Posterior cingulate gyrus (tissue), 11 donors: ENCODE measurements around the gene TAF1B.

Experiments used
- DNase-seq, 10 donors: peaks; one replicate each; pipeline versions ENCODE4 v3.0.0 to v3.0.0-alpha.2; 2020 to 2021; ENCODE audit warnings: mixed read lengths in 3 of 10
- intact Hi-C: fragments of 100-400 bp; cut with DNase I; formaldehyde crosslinking; loops from one replicate; pipeline ENCODE4 v1.15.1; 2023

The TAF1B gene

DNA sequence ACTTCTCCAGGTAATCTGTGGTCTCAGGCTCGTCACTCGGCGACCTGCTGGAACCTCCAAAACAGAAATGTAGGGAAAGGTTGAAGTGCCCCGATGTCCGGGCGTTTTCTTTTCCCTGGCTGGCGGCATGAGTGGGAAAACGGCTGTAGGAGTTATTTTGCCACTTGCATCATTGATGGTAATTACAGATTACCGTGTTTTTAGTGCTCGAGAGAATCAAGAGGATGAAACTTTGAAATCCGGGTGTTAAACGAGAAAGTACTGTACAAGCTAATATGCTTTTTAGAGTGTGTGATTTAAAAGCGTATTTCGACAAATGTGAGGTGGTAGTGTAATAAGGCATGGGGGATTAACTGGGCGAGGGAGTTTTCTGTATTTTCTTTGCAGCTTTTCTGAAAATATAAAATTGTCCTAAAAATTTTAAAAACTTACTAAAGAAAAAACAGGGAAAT lies 109.0 kb downstream of the TAF1B start:
- DNase-seq: no peak
- intact Hi-C loops: loop anchor here (5.0 kb wide), 1 partner anchor 110 kb away; the partner anchor contains the start of gene TAF1B

DNA sequence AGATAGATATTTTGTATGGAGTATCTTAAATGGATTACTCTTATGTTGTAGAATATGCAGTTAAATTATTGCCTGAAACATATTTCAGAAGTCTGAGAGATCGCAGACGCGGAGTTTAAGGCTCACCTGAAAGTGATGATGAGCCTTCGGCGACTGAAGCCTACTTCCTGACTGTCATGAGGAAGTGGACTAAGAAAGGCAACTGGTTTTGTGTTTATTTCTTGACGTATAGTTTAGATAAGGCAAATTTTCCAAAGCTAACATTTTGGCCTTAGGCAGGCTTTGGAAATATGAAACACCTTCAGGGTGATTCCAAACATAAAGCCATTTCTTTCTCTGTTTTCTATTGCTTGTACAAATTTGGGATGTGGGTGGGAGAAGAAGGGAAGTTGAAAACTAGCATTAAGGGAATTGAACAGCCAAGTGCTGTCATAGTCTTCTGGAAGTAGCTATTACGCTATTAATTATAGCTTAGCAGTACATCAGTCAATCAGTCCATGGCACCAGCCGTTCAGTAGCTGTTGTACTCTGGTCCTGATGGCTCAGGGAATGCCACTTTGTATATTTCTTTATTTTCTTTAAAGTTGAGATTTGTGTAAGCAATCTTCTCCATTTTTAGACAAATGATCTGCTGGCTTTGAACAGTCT lies 109.7 kb downstream of the TAF1B start:
- intact Hi-C loops: loop anchor here (5.0 kb wide), 1 partner anchor 111 kb away; the partner anchor contains the start of gene TAF1B

DNA sequence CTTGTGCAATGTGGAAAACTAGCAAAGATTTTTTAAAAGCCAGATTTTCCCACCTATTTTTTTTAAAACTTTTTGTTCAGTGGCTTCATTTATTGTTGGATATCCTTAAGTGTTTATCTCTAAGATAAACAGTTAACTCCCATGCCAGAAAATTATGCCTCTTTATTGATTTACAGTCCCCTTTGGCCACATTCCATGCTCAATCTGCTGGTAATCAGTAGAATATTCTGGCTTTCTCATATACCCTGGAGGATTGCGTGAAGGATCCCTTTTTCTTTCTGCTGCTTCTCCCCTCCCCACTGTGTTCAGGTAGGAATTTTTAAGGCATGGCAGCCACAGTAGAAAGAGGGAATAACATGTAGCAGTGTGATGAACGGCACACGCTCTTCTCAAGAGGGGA lies 110.9 kb downstream of the TAF1B start:
- intact Hi-C loops: loop anchor here (5.0 kb wide), 1 partner anchor 112 kb away; the partner anchor contains the start of gene TAF1B
- no peak for DNase-seq

More for the DNA sequence above, 109.7 kb downstream of the TAF1B start:
- no peak for DNase-seq

DNA sequence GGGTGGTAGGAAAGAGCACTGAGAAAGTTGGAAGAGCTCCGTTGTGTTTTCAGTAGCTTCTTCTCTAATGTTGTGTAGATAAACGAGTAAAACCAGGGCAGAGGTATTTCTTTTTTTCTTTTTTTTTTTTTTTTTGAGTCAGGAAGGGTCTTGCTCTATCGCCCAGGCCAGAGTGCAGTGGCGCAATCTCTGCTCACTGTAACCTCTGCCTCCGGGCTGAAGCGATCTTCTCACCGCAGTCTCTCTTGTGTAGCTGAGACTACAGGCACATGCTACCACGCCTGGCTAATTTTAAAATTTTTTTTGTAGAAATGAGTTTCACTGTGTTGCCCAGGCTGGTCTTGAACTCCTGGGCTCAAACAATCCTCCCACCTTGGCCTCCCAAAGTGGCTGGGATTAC lies 114.8 kb downstream of the TAF1B start:
- DNase-seq: no peak
- intact Hi-C loops: no loop called here

DNA sequence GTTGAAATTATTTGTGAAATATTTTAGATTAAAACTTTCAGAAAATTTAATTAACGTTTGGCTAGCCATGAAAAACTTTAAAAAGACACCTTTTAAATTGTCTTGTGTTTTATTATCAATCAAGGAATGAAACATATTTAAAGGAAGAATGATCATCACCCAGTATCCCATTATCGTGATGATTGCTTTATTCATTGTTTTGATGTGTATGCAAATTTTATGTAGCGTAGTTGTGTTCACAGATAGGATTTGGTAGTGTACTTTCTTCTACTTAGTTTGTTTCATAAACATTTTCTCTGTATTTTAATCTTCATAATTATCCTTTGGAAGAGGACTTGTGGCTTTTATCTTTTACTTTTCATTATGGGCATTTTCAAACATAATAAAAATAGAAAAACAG lies 116.0 kb downstream of the TAF1B start:
- intact Hi-C loops: no loop called here
- DNase-seq: no peak

DNA sequence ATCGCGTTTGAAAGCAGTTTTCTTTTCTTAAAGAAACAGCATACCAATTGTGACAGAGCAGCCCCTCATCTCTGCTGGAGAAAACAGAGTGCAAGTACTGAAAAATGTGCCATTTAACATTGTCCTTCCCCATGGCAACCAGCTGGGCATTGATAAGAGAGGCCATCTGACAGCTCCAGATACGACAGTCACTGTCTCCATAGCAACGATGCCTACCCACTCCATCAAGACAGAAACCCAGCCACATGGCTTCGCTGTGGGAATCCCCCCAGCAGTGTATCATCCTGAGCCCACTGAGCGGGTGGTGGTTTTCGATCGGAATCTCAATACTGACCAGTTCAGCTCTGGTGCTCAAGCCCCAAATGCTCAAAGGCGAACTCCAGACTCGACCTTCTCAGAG lies 117.7 kb downstream of the TAF1B start:
- intact Hi-C loops: no loop called here
- peak in 1 of 10 donors; percentile 22 for DNase-seq

DNA sequence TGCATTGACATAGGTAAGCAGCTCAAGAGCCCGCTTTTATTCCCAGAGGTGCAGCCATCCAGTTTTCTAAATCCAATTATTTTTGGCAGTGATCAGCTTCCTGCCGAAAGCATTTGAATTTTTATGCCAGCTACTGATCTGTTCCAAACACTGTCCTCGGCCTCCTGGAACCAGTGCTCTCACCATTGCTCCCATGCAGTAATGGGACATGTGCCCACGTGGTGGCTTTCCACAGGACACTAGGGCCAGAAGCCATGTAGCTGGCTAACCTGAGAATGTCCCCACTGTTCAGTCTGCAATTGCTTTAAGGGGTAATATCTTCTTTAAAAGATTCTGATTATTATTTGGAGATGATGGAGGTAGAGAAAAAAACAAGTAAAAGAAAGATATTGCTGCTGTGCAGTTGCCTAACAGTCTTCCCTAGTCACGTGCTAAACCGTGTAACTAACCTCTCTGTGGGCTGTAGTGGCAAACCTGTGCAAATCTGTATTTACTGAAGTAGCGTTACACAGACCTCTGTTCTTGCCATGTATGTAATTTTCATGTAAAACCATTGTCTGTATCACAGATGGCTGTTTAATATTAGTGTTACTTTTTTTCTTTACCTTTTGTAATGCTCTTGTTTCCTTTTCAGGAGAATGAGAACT lies 121.2 kb downstream of the TAF1B start:
- intact Hi-C loops: no loop called here
- DNase-seq: no peak

DNA sequence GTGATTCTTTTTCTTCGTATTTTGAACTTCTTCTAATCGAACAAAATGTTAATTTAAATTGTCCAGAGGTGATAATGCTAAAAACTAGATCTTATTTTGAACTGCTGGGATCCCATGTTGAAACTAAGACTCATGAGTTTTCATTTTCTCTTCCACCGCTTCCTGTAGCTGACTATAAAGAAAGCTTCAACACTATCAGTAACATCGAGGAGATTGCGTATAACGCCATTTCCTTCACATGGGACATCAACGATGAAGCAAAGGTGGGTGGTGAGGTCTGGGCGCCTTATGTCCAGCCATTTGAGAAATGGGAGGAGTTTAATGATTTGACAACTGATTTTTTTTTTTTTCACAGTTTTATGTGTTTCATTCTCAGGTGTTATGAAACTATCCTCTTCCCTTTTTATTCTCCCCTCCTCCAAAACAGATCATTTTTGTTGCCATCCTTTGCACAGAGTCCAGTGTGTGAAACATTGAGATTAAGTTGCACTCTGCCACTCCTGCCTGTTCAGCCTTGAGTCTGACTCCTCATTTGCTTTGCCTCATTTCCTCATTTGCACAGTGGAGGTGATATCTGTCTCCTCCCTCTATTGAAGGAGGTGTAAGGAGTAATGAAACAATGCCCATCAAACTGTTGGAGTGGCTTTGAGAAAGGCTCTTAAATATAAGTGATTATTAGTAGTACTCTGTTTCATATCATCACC lies 122.0 kb downstream of the TAF1B start:
- intact Hi-C loops: no loop called here
- no peak for DNase-seq

DNA sequence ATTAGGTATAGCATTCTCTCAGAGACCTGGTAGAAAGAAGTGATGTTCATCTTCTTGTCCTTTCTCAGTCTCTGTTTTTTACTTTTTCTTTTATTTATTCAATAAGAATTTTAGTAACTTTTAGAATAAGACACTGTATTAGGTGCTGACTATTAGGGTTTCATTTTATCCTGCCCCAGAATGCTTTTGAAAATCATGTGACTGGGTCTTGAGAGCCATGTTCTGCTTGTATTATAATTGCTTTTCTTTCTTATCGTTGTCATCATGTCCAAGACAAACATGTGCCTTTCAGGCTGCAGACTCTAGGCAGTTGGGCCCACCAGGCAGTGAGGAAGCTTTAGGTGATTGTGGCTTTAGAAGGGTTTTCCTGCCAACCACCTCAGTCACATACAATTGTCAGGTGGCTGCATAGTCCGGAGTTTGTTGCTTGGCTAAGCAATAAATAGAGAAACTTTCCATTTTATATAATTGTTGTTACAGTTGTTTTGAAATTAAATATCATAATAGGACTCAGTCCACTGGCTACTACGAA lies 123.3 kb downstream of the TAF1B start:
- intact Hi-C loops: no loop called here
- DNase-seq: no peak

DNA sequence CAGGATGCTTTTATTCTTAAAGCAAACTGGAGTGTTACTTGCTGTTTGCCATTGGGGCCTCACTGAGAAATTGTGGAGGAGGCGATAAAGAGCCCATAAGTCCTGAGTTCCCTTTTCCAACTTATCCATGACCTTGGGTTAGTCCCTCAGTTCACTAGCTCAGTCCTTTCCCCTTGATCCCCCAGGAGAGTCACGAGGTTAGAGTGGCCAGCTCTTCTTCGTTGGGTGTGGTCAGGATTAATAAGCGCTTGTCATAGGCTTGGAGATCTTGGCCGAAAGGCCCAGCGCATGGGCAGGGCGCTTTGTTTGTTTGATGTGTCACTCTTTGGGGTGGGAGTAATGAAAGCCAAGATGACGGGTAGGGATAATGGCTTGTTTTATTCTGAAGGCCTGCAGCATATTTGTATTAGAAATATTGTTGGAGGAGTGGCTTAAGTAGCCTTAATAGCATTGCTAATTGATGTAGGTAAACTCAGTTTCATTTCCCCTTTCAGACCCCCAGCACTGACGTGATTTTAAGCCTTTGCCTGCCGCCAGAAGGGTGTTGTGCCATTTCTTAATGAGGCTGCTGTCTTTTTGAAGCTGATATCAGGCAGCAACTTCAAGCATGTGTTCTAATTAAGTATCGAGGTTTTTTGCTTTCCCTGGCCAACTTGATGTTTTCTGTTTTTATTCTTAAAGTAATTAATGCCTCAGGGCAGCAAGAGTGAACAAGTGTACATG lies 123.9 kb downstream of the TAF1B start:
- DNase-seq: no peak
- intact Hi-C loops: no loop called here

DNA sequence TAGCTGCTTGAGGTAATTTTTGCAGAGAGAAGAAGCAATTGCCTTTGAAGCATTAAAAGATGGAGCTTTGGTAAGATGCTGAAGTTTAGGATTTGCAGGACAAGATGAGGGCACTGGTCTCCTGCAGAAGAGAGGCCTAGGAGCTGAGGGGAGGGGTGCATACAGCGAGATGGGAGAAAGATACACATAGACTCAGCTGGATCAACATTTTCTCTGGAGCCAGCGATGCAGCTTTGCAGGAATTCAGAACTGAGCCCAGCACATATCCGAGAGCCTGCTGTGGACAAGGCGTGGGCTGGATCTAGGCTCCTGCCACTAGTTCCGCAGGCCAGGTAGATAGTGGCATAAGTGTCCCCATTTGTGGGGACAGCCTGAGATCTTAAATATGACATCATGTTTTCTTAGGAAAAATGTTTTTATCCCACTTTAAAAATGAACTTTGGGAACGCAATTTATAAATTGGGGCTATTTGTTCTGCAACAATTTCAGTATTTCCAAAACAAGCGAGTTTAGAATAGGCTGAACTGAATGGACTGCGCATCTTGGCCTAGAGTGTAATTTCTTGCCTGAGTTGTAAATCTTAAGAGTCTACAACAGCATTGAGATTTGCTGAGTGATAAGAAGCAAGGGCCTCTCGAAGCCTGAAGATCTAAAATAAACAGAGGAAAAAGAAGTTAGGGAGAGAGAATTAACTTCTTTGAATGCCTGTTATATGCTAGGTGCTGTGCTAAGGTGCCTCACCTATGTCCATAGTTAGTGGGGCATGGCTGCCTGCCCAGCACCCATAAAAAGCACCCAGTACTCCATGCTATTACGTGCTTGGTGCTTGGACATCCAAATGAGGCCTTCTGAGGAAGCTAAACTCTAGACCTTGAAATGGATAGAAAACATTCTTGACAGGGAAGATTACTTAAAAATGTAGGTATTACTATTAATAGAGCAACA lies 125.6 kb downstream of the TAF1B start:
- intact Hi-C loops: no loop called here
- no peak for DNase-seq

DNA sequence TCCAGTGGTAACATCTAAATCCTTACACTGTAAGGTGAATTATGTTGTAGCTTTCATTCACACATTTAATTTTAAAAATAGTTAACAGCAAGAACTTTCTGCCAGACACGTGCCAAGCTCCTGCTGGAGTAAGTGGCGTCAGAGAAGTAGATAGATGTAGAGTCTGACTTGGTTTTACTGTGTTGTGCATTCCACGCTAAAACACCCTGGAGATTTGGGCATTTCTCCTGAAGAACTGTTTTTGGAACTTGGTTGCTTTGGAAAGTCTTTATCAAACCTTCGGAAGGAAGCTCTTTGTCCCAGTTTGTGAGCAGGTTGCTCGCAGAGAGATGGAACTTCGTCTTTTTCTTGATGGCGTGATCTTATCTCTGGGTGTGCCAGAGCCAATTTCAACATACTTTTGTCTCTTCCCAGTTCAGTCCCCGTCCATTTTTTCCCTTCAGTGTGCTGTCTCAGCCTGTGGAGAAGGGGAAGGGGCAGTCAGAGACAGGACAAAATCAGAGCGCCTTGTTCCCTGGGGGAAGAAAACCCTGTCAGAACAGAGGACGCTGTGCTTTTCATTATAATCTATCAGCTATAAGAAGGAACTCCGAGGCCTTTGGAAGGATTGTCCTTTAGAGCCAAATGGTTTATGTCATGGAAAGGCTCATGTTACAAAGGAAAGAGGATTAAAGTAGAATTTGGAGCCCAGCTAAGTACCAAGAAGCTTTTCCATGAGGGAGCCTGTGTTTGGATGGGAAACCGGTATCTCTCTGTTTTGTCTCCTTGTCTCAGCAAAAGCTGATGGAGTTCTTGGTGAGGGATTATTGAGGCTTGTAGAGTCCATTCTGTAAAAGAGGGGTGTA lies 127.1 kb downstream of the TAF1B start:
- intact Hi-C loops: no loop called here

DNA sequence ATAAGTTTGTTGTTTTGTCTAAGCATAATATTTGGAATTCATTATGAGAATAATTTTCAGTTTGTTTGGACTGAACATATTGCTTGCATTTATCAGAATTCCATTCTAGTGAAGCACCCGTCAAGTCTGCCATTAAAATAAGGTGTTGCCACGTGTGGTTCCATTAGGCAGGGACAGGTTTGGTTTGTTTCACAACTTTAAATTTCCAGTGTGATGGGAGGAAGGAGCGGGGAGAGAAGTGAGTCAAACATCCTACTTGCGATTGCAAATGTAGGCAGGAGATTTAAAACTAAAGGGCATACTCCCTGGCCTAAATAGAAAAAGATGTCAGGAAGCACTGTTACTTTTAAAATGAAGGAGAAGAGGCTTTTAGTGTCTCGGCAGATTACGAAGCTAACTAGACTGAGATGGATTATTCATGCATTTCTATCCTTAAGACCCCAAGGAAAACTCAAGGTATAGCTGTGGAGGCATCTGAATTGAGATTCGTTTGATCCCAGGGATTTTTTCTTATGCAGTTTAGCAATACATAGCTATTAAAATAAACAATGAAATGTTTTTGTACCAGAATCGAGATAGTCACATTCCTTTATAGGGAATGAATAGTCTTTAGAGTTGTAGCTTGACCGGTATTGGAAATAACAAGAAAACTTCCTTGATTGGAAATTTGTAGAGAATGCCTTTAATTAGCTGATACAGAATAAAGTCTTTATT lies 128.0 kb downstream of the TAF1B start:
- DNase-seq: no peak
- intact Hi-C loops: no loop called here

More for the DNA sequence above, 127.1 kb downstream of the TAF1B start:
- DNase-seq: no peak

DNA sequence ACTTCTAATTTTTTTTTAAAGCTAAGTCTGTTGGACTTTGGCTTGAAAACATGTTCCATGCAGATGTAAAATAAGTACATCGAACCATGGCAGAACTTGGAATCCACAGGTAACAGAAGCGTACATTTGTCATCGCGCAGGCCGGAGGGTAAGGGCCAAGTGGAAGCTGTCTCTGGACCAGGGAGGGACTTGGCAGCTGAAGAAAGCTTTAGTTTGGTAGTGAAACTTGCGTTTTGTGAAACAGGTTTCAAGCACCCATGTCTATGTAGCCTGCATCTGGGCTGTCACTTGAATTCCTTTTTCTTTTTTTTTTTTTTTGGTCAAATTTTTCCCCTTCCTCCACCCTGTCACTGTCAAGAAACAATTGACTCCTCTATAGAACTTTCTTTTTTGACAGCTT lies 128.6 kb downstream of the TAF1B start:
- intact Hi-C loops: no loop called here
- DNase-seq: no peak

DNA sequence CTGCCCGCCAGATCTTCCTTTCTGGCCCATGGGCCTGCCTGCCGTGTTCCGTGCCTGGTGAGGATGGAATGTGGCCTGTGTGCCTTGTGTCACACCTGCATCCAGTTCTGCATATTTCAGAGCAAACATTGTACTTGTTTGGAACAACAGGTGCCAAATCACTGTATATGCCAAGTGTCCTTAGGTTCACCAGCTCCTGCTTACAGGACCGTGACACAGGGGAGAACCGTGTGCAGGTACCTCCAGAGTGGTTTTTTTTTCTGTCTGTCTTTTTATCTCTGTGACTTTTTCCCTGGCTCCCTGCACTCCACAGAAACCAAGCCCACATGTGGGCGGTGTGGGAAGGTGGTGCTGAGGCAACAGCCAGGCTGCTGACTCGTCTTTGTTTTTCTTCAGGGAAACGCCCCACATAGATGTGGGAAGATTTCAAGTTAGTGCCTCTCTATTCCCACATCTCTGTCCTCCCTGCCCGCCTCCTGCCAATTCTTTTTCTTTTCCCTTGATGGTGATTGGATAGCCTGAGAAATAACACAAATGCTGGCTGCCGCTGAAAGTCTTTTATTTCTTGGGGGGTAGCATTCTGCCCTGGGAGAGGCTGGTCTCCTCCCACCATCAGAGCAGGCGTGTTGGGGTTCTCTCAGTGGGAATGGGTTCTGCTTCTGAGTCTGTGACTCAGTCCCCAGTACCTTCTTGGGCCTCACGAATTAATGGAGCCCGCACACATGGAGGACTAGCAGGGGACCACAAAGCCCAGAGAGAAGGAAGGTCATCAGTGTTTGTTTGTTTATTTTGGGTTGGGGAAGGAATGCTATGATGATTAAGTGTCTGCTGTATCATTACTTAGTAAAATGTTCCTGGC lies 129.6 kb downstream of the TAF1B start:
- peak in 6 of 10 donors; percentile 21 to 88 (median 46) for DNase-seq

DNA sequence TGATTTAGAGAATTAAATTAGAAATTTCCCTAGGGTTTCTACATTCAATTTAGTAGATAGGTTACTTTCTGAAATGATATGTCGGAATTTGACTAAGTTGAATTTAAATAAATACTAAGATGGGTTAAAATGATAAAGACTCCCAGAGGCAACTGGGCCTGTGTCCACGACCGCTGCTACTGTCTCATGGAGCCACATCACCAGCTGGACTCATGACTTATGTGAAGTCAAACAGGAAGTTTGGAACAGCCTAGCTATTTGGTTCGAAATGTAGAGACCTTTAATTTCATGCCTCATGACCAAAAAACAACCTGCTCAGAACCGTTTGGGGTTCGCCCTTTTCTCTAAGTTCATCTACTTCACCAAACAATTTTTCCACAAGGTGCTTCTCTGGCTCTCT lies 130.4 kb downstream of the TAF1B start:
- no peak for DNase-seq
- intact Hi-C loops: no loop called here

More for the DNA sequence above, 129.6 kb downstream of the TAF1B start:
- intact Hi-C loops: no loop called here

DNA sequence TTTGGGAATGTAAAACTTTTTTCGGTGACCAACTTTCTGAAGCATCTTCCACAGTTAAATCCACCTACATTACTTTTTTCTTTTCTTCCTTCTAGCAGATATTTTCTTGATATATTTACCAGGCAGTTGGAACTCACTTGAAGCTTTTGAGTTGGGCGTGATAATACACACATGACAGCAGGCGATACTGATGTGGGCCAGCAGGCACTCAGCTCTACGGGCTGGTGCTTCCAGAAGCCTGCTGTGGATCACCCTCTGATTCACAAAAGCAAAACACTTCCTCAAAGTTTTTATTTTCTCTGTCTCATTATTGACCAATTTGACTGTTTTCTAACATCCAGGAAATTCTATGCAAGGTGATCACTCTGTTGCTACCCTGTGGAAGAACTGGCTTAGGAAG lies 131.1 kb downstream of the TAF1B start:
- no peak for DNase-seq
- intact Hi-C loops: no loop called here
